Fibroblast of skin of right biceps (primary cell): ENCODE results near the gene ATP4A.
A peak's percentile ranks its signal among the peaks of the same experiment; 100 is the strongest.

Experiments
- DNase-seq: peaks from one replicate; pipeline ENCODE4 v3.0.0-alpha.2; 2013

The ATP4A gene

GRCh38 chr19:35565016-35565856 is 1.8 kb upstream of the ATP4A start:
- no peak for DNase-seq

GRCh38 chr19:35562776-35563175 is 682 bp downstream of the ATP4A start:
- no peak for DNase-seq

GRCh38 chr19:35562336-35562735 is 1.1 kb downstream of the ATP4A start:
- no peak for DNase-seq

DNA sequence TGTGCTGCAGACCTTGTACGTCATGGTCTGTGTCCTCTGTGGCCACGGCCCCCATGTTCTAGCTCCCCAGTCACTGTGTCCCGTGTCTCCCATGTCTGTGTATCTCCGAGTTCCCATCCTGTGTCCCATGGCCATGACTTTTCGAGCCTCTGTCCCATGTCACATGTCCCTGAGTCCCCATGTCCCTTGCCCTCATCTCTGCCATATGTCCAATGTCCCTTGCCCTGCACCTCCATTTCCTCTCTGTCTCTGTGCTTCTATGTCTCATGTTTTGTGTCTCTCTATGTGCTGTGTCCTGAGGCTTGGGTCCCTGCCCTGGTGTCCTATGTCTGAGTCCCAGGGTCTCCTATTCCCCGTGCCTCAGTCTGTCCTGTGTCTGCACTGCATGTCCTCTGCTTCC is 2.0 kb downstream of the ATP4A start:
- no peak for DNase-seq

DNA sequence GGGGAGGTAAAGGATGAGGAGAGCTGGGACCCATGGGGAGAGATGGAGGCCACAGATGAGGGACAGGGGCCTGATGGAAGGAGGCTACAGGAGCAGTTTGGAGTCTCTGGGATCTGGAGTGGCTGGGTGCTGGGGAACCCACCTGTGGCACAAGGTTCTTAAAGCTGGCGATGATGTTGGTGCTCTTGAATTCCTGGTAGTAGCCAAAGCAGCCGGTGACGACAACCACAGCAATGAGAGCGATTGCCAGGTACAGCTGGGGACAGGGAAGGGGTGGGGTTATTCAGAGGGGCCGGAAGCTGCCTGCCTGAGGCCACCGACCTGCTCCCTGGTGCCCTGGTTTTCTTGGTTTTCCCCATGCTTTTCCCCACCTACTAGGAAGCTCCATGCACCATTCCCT is 2.8 kb downstream of the ATP4A start:
- no peak for DNase-seq

DNA sequence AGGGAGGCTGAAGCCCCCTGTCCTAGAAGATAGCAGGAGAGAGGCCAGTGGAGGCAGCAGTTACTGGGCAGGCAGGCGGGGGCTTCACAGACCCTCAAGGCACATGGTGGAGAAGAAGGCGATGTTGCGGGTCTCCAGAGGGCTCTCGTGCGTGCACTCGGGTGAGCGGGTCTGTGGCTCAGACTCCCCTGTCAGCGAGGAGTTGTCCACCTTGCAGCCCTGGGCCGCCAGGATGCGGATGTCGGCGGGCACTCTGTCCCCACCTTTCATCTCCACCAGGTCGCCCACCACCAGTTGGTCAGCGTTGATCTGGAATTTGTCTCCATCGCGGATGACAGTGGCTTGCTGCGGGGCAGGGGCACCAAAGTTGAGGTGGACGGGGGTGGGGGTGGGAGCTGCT is 3.2 kb downstream of the ATP4A start:
- DNase-seq, result no peak

GRCh38 chr19:35559781-35560180 is 3.7 kb downstream of the ATP4A start:
- no peak for DNase-seq

GRCh38 chr19:35559281-35559659 is 4.2 kb downstream of the ATP4A start:
- no peak for DNase-seq

DNA sequence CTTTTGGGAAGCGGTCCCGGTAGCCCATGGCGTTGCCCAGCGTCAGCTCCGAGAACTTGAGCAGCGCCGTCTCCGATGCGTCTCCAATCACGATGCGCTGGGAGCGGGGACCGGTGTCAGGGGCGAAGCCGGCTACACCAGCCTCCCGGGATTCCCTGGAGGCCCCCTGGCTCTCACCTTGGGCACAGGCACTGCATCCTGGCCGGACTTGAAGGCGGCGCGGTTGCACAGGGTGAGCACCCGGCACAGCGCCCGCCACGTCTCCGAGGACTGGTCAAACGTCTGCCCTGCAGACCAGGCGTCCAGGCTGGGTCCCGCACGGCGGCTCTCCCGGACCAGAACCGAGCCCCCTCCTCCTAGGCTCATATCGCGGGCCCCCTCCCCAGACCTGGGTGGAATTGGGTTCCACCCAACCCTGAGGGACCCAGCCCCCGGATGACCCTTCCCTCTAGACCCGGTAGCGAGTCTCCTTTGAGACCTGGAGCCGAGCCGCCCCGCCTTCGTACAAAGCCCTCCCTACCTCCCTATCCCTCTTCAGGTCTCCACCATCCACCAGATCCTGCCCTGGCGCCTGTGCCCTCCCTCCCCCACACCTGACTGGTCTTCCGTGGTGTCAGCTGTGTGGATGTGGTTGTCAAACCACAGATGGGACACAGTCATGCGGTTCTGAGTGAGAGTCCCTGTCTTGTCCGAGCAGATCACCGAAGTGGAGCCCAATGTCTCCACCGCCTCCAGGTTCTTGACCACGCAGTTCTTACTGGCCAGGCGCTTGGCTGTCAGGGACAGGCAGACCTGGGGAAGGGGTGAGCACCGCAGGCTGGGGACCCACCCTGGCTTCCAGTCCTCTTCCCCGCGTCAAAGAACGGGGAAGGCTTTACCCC is 4.8 kb downstream of the ATP4A start:
- no peak for DNase-seq

GRCh38 chr19:35557539-35558399 is 5.7 kb downstream of the ATP4A start:
- peak; percentile 60 for DNase-seq

GRCh38 chr19:35556846-35557538 is 6.5 kb downstream of the ATP4A start:
- no peak for DNase-seq

DNA sequence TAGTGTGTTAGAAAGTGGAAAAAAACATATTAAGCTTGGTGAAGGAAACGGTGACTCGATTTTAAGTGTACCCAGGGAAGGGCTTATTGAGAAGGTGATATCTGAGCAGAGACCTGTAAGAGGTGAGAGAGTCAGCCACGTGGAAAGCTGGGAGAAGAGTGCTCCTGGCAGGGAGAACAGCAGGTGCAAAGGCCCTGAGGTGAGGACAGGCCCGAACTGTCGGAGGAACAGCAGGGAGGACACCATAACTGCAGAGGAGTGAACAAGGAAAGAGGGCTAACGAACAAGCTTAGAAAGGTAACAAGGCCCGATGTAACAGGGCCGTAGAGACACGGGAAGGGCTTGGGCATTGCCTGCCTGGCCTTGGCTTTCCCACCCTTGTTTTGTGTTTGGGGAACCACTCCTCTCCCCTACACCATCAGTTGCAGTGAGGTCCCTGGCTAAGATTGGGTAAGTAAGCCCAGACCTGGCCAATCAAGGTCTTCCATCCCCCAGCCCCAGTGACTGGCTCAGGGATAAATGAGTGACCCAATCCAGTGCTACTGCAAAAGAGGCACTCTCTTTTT is 7.3 kb downstream of the ATP4A start:
- DNase-seq, result no peak

- DNase-seq, result peak; percentile 14
These were observed 8.0 kb downstream of the ATP4A start for GRCh38 chr19:35555301-35556005.

- DNase-seq, result no peak
These were observed 9.4 kb downstream of the ATP4A start for GRCh38 chr19:35554076-35554475.

DNA sequence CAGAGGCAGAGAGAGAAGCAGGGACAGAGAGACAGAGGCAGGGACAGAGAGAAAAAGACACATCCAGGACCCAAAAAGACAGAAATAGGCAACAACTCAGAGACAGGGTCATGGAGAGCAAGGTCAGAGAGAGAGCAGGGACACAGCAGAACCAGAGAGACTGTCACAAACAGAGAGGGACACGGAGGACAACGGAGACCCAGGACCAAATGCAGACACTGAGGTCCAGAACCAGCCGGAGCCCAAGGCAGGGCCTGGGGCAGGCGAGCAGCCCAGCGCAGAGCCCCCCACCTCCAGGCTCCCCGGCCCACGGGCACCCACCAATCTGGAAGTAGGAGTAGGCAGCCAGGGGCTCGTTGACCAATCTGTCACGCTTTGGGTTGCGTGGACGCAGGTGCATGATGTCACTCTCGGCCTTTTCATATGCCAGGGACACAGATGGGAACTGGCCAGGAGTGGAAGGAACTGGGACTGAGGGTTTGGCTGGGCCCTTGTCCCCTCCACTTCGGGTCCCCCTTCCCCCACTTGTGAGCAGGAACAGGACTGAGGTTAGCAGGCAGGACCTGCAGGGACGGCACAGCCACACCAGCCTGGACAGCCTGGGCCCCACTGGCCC is 10.0 kb downstream of the ATP4A start:
- no peak for DNase-seq

GRCh38 chr19:35552534-35553384 is 10.7 kb downstream of the ATP4A start:
- no peak for DNase-seq

- DNase-seq, result no peak
These were observed 12.2 kb downstream of the ATP4A start for GRCh38 chr19:35551091-35551810.

GRCh38 chr19:35549879-35550523 is 13.5 kb downstream of the ATP4A start:
- DNase-seq, result no peak
